IMR-90 (cell line): ENCODE results near the gene NPAS1. TPM values are rescaled to one million over a fixed set of nuclear protein-coding genes. Genes with fewer than 3 reads are reported as not detected.
"Not testable (repeated sequence)": the region's sequence is repeated elsewhere in the genome, so short reads cannot be mapped to it uniquely, and the experiment has no call there.

Experiments
- ATAC-seq: fragments of 200-7000 bp; cut with Tn5 transposase; 2 replicates; pipeline ENCODE4 v1.9.1; 2020; ENCODE audit warnings: low read depth, mild to moderate bottlenecking, moderate library complexity
- BruUV-seq: library from RNA; stranded (reverse); fragments of 400-500 nt; replicated peaks from 2 replicates; lab custom pipeline; 2021; lab: Mats Ljungman, UMichigan
- CTCF ChIA-PET: fragments of 300-600 bp; formaldehyde crosslinking; extraction: SDS; loops from one replicate; lab custom pipeline; 2021; ENCODE audit warnings: antibody characterized with exemption; lab: Yijun Ruan, JAX
- POLR2A ChIA-PET: fragments of 300-600 bp; sonication (Branson Sonifier 250); formaldehyde crosslinking; loops from one replicate; lab custom pipeline; 2022; ENCODE audit warnings: antibody characterized with exemption; ENCODE audit not compliant: unreplicated experiment; lab: Charles Lee
- DNase-seq: peaks from one replicate; pipeline ENCODE4 v3.0.0; 2013
- H2AFZ ChIP-seq: replicated peaks from 2 replicates; pipeline ENCODE3; 2013; ENCODE audit warnings: low read length, mild to moderate bottlenecking; ENCODE audit not compliant: poor library complexity
- H2AK5ac ChIP-seq: 2 replicates; pipeline ENCODE4 v1.6.1; 2013; ENCODE audit warnings: low read depth, low read length, inconsistent platforms
- H2AK9ac ChIP-seq: replicated peaks from 2 replicates; pipeline ENCODE3; 2013; ENCODE audit warnings: mild to moderate bottlenecking, low read depth, low read length, moderate library complexity; ENCODE audit not compliant: poor library complexity
- H2BK120ac ChIP-seq: 2 replicates; pipeline ENCODE4 v1.6.1; 2013; ENCODE audit warnings: low read depth, low read length, inconsistent platforms
- H2BK15ac ChIP-seq: 3 replicates; pipeline ENCODE4 v1.6.1; 2013; ENCODE audit warnings: low read depth, low read length, inconsistent platforms
- H2BK20ac ChIP-seq: 2 replicates; pipeline ENCODE4 v1.6.1; 2013; ENCODE audit warnings: low read depth, mild to moderate bottlenecking, inconsistent platforms, low read length, moderate library complexity
- H2BK5ac ChIP-seq: 2 replicates; pipeline ENCODE4 v1.6.1; 2013; ENCODE audit warnings: mild to moderate bottlenecking, low read depth, low read length, inconsistent platforms; ENCODE audit not compliant: poor library complexity, severe bottlenecking
- H3K14ac ChIP-seq: replicated peaks from 2 replicates; pipeline ENCODE4 v1.6.1; 2013; ENCODE audit warnings: low read depth, low read length, inconsistent platforms
- H3K18ac ChIP-seq: 2 replicates; pipeline ENCODE4 v1.6.1; 2013; ENCODE audit warnings: low read depth, low read length, control low read depth
- H3K23ac ChIP-seq: 2 replicates; pipeline ENCODE4 v1.6.1; 2013; ENCODE audit warnings: low read depth, low read length, inconsistent platforms
- H3K27ac ChIP-seq: 2 replicates; pipeline ENCODE4 v1.5.1; 2013; ENCODE audit warnings: mild to moderate bottlenecking, control low read depth, low read length; ENCODE audit not compliant: insufficient read depth
- H3K27me3 ChIP-seq: 2 replicates; pipeline ENCODE4 v1.6.1; 2013; ENCODE audit warnings: low read length; ENCODE audit not compliant: control insufficient read depth, insufficient read depth
- H3K36me3 ChIP-seq: 2 replicates; pipeline ENCODE4 v1.6.1; 2013; ENCODE audit warnings: low read length, mixed read lengths; ENCODE audit not compliant: control insufficient read depth, insufficient read depth
- H3K4ac ChIP-seq: 2 replicates; pipeline ENCODE4 v1.6.1; 2013; ENCODE audit warnings: low read depth, low read length, inconsistent platforms
- H3K4me1 ChIP-seq: 2 replicates; pipeline ENCODE4 v1.6.1; 2013; ENCODE audit warnings: low read length, mixed read lengths; ENCODE audit not compliant: control insufficient read depth, insufficient read depth
- H3K4me2 ChIP-seq: 2 replicates; pipeline ENCODE4 v1.6.1; 2013; ENCODE audit warnings: low read depth, mild to moderate bottlenecking, control low read depth, low read length, moderate library complexity
- H3K4me3 ChIP-seq: 2 replicates; pipeline ENCODE4 v1.5.1; 2013; ENCODE audit warnings: low read depth, mild to moderate bottlenecking, control low read depth, low read length, moderate library complexity; ENCODE audit not compliant: insufficient read depth
- H3K56ac ChIP-seq: 2 replicates; pipeline ENCODE4 v1.6.1; 2013; ENCODE audit warnings: low read length, inconsistent platforms; ENCODE audit not compliant: insufficient read depth; ENCODE audit errors: extremely low read depth
- H3K79me1 ChIP-seq, 2 experiments: 2 replicates each; pipeline ENCODE4 v1.6.1; 2013; ENCODE audit warnings: low read length in 2 of 2, inconsistent platforms in 1 of 2, low read depth in 1 of 2
- H3K9ac ChIP-seq: 2 replicates; pipeline ENCODE4 v1.6.1; 2013; ENCODE audit warnings: low read depth, low read length, control low read depth
- H3K9me1 ChIP-seq: 2 replicates; pipeline ENCODE4 v1.6.1; 2013; ENCODE audit warnings: low read length, inconsistent platforms; ENCODE audit not compliant: insufficient read depth
- H3K9me3 ChIP-seq: 2 replicates; pipeline ENCODE4 v1.6.1; 2013; ENCODE audit warnings: low read length; ENCODE audit not compliant: control insufficient read depth, insufficient read depth
- H4K20me1 ChIP-seq: 2 replicates; pipeline ENCODE4 v1.6.1; 2013; ENCODE audit warnings: low read length, inconsistent platforms; ENCODE audit not compliant: insufficient read depth
- H4K5ac ChIP-seq: 2 replicates; pipeline ENCODE4 v1.6.1; 2013; ENCODE audit warnings: mild to moderate bottlenecking, low read depth, low read length, control low read depth
- H4K8ac ChIP-seq, 2 experiments: 2 replicates each; pipeline ENCODE4 v1.6.1; 2013; ENCODE audit warnings: low read depth in 2 of 2, low read length in 2 of 2, control low read depth in 1 of 2, inconsistent platforms in 1 of 2
- H4K91ac ChIP-seq: 2 replicates; pipeline ENCODE4 v1.6.1; 2013; ENCODE audit warnings: low read depth, low read length, inconsistent platforms; ENCODE audit not compliant: insufficient read depth
- MAZ ChIP-seq: IDR thresholded peaks from 2 replicates; pipeline ENCODE4 v1.6.1; 2012; ENCODE audit warnings: low read depth, mild to moderate bottlenecking, low read length, improper control_type of control experiment, moderate library complexity, borderline replicate concordance
- MXI1 ChIP-seq: IDR thresholded peaks from 2 replicates; pipeline ENCODE4 v1.6.1; 2012; ENCODE audit warnings: low read depth, mild to moderate bottlenecking, low read length, moderate library complexity, borderline replicate concordance
- WGBS, 2 experiments: methylation state at CpG; one replicate each; pipeline versions ENCODE4 v1.1.5 to v1.1.7; 2013; ENCODE audit warnings: missing lambda C conversion rate in 2 of 2; ENCODE audit not compliant: insufficient read length in 1 of 2; ENCODE audit errors: extremely low coverage in 2 of 2; 5-methylcytosine and 5-hydroxymethylcytosine counted together
- dilution Hi-C: fragments of 300-500 bp; cut with HindIII; formaldehyde crosslinking; loops from one replicate; pipeline ENCODE4 v1.14.3; 2018; ENCODE audit warnings: low sequenced_read_pairs; ENCODE audit not compliant: unreplicated experiment
- in situ Hi-C: fragments of 300-500 bp; cut with MboI; formaldehyde crosslinking; loops from 3 replicates; pipeline ENCODE4 v1.14.3; 2019; ENCODE audit warnings: low sequenced_read_pairs, inconsistent platforms, mixed read lengths
- intact Hi-C: fragments of 100-400 bp; cut with micrococcal nuclease; formaldehyde crosslinking; loops from 2 replicates; pipeline ENCODE4 v1.10.0; 2022
- polyA plus RNA-seq, 3 experiments: library from polyadenylated mRNA; depleted of rRNA; stranded (reverse); fragments of >200 nt; gene quantifications; 2 replicates each; pipeline ENCODE4 v1.2.3, GENCODE V29; 2012; ENCODE audit warnings: low replicate concordance in 1 of 3
- total RNA-seq: library from RNA; depleted of rRNA; stranded (reverse); fragments of >200 nt; gene quantifications from 2 replicates; pipeline ENCODE4 v1.2.3, GENCODE V29; 2012

NPAS1 gene
- total and polyA plus RNA-seq, 2 of the 4 experiments (the other 2 are of a cell fraction) = 0.36 to 5.7 TPM

DNA sequence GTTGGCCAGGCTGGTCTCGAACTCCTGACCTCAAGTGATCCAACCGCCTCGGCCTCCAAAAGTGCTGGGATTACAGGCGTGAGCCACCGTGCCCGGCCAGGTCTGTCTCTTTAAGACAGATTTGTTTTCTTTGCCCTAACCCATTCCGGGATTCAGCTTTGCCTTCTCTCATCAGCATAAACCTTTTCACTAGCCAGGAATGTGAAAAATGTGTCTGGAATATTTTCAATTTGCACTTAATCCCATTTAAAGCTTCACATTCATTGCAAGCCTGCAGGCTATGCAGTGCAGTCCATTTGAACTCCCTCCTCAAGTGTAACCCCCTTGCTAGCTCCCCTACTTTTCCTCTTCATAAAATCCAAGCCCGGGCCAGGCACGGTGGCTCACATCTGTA lies 29.7 kb downstream of the NPAS1 start:
- H3K56ac ChIP-seq = no peak overlapping the region
- H3K9ac ChIP-seq = no peak overlapping the region
- H2AK5ac ChIP-seq = no peak overlapping the region
- dilution Hi-C loops = no loop called here
- H3K23ac ChIP-seq = no peak overlapping the region
- in situ Hi-C loops = no loop called here
- no TSS peak for BruUV-seq
- peak overlapping the region in 1 of 2 experiments; percentile 31; a peak in 2 of 4 replicates for H4K8ac ChIP-seq
- CTCF ChIA-PET = no interaction called here
- no peaks in the 10 kb centered on the region for H3K9me1 ChIP-seq
- no peak overlapping the region for H2BK5ac ChIP-seq
- no peak overlapping the region for H3K4ac ChIP-seq
- 72% methylated on average over 7 of the region's 9 CpGs; no CpG with 5 or more reads in 1 of the 2 experiments for WGBS, 2 experiments
- ATAC-seq (peak; percentile 13), DNase-seq (peak; percentile 44)
- H4K5ac ChIP-seq = peak overlapping the region; percentile 59
- H3K4me3 ChIP-seq = no peak overlapping the region
- H4K20me1 ChIP-seq = peaks cover 6% of the 10 kb centered on the region; the same call in 1 of the 2 replicates
- no peaks in the 10 kb centered on the region for H3K4me1 ChIP-seq
- H3K36me3 ChIP-seq = no peaks in the 10 kb centered on the region
- no peak overlapping the region for H3K18ac ChIP-seq
- no peak overlapping the region for H2BK15ac ChIP-seq
- H2AFZ ChIP-seq = peak overlapping the region; percentile 70
- H4K91ac ChIP-seq = no peak overlapping the region; the same call in 1 of the 2 replicates
- POLR2A ChIA-PET = interaction anchor here (0.5 kb wide), 1 partner anchor 51 kb away, joined by 8 read pairs; no protein-coding TSS in a partner anchor
- TF ChIP-seq MXI1 (no peak), MAZ (no peak)
- intact Hi-C loops = no loop called here
- no peak overlapping the region for H2AK9ac ChIP-seq
- H3K14ac ChIP-seq = no peak overlapping the region
- H3K9me3 ChIP-seq = no peaks in the 10 kb centered on the region
- H3K4me2 ChIP-seq = peak overlapping the region; percentile 23; the same call in 1 of the 2 replicates
- H2BK120ac ChIP-seq = peak overlapping the region; percentile 1
- H3K79me1 ChIP-seq = peaks cover 0 to 20% of the 10 kb centered on the region in 2 experiments; a peak in 3 of 4 replicates
- H3K27ac ChIP-seq = peak overlapping the region; percentile 12; the same call in 1 of the 2 replicates
- no peaks in the 10 kb centered on the region for H3K27me3 ChIP-seq
- no peak overlapping the region for H2BK20ac ChIP-seq

GRCh38 chr19:47050562-47050961 lies 30.9 kb downstream of the NPAS1 start:
- not testable (repeated sequence) for H3K4ac ChIP-seq, H3K4me1 ChIP-seq

More at GRCh38 chr19:47050562-47050961, 30.9 kb downstream of the NPAS1 start:
- H2BK20ac ChIP-seq, H3K4me2 ChIP-seq, H3K36me3 ChIP-seq, dilution Hi-C loops, H2BK120ac ChIP-seq, H4K5ac ChIP-seq, H3K14ac ChIP-seq, H4K91ac ChIP-seq, H3K27me3 ChIP-seq, CTCF ChIA-PET, DNase-seq, H3K18ac ChIP-seq, POLR2A ChIA-PET, H3K9me3 ChIP-seq, H4K8ac ChIP-seq, BruUV-seq, H4K20me1 ChIP-seq, H3K9me1 ChIP-seq, H3K9ac ChIP-seq, H2AK5ac ChIP-seq, H2BK15ac ChIP-seq, H3K27ac ChIP-seq, ATAC-seq, H2AK9ac ChIP-seq, in situ Hi-C loops, H3K4me3 ChIP-seq, H3K23ac ChIP-seq, intact Hi-C loops, H2BK5ac ChIP-seq, H3K56ac ChIP-seq, H2AFZ ChIP-seq: not testable (repeated sequence)
- no CpG with 5 or more reads among the region's 3 CpGs for WGBS, 2 experiments
- peaks cover 0 to 18% of the 10 kb centered on the region in 2 experiments; a peak in 3 of 4 replicates for H3K79me1 ChIP-seq
